HG03439 (cell line): ENCODE measurements around the gene FHL3.

ENCODE experiments used
- ATAC-seq: cut with Tn5 transposase; IDR thresholded peaks from one replicate; pipeline ENCODE4 v1.9.1; 2021; ENCODE audit warnings: mild to moderate bottlenecking, moderate library complexity; ENCODE audit not compliant: unreplicated experiment

FHL3 gene

GRCh38 chr1:37947364-37947763 lies 58.0 kb downstream of the FHL3 start:
- no peak for ATAC-seq
